DOHH2 (cell line): ENCODE data around the gene KCNC4.

Experiments used
- CTCF ChIP-seq: fragments of 200-600 bp; sonication (generic); IDR thresholded peaks from one replicate; pipeline ENCODE4 v1.5.1; 2014; ENCODE audit warnings: antibody characterized with exemption, mild to moderate bottlenecking, low read depth, low read length; ENCODE audit not compliant: poor library complexity, severe bottlenecking
- EZH2phosphoT487 ChIP-seq: fragments of 200-600 bp; sonication (generic); IDR thresholded peaks from 2 replicates; pipeline ENCODE4 v1.6.1; 2017; ENCODE audit warnings: borderline replicate concordance, mild to moderate bottlenecking, antibody characterized with exemption, low read length, moderate library complexity, mixed read lengths

GRCh38 chr1:110161165-110161564 is 48.9 kb upstream of the KCNC4 start:
- TF ChIP-seq CTCF (no peak), EZH2phosphoT487 (no peak)
